Measurements from ENCODE around the gene CTDP1. TPM values are rescaled to one million over a fixed set of nuclear protein-coding genes. Genes with fewer than 3 reads are reported as not detected.

CTDP1 gene
- total RNA-seq, 1 experiment from 2014 or later = 24.9 TPM

DNA sequence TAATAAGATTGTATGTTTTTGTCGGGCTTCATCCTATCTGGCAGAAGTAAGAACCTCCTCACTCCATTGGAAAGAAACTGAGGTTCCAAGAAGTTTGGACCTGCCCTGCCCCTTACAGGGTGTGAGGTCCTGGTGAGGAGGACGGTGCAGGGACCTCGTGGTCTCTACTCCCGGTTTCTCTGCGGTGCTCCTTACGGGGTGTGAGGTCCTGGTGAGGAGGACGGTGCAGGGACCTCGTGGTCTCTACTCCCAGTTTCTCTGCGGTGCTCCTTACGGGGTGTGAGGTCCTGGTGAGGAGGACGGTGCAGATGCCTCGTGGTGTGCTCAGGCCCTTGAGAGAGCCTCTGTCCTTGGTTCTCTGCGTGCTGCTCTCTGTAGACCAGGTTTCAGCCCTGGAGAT, 5.2 kb downstream of the CTDP1 start:
- ChIA-PET CTCF (no interaction called here), POLR2A (no interaction called here), RAD21 (ENCODE audit: low non-redundant PET in 1 of 2, low total read pairs in 2 of 2, uncharacterized antibody in 2 of 2, unreplicated experiment in 2 of 2) (no interaction called here)
- TF ChIP-seq YY1 (IDR thresholded peaks at IDR 0.05; ENCODE audit: extremely low read depth, insufficient replicate concordance, low read depth, low read length) (no peak), ATF3 (IDR thresholded peaks at IDR 0.05) (no peak), EGR1 (IDR thresholded peaks at IDR 0.05; ENCODE audit: low read depth) (no peak), FOSL1 (IDR thresholded peaks at IDR 0.05; ENCODE audit: low read depth) (no peak), ZFX (IDR thresholded peaks at IDR 0.05) (no peak), CEBPB (IDR thresholded peaks at IDR 0.05; ENCODE audit: low read depth) (no peak), SIN3A (IDR thresholded peaks at IDR 0.05; ENCODE audit: low read depth) (no peak), TCF7L2 (IDR thresholded peaks at IDR 0.05; ENCODE audit: borderline replicate concordance, extremely low read depth, insufficient read depth, insufficient read length) (no peak), MAX (IDR thresholded peaks at IDR 0.05) (no peak), SP1 (IDR thresholded peaks at IDR 0.05; ENCODE audit: low read depth) (no peak)
- TF ChIP-seq, protein P1, sequence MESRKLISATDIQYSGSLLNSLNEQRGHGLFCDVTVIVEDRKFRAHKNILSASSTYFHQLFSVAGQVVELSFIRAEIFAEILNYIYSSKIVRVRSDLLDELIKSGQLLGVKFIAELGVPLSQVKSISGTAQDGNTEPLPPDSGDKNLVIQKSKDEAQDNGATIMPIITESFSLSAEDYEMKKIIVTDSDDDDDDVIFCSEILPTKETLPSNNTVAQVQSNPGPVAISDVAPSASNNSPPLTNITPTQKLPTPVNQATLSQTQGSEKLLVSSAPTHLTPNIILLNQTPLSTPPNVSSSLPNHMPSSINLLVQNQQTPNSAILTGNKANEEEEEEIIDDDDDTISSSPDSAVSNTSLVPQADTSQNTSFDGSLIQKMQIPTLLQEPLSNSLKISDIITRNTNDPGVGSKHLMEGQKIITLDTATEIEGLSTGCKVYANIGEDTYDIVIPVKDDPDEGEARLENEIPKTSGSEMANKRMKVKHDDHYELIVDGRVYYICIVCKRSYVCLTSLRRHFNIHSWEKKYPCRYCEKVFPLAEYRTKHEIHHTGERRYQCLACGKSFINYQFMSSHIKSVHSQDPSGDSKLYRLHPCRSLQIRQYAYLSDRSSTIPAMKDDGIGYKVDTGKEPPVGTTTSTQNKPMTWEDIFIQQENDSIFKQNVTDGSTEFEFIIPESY (IDR thresholded peaks at IDR 0.05; ENCODE audit: extremely low read depth, insufficient replicate concordance, low read length) = no peak
- ATAC-seq = peak; percentile 24; the same call in 1 of the 2 replicates
- no peaks in the 10 kb centered on the region for H3K27me3 ChIP-seq (ENCODE audit: insufficient read depth, low read length)
- no peak overlapping the region for H3K4me3 ChIP-seq (replicated peaks in 1 of 2; ENCODE audit: low read depth in 1 of 2, low read length in 2 of 2)
- 0 out of 2 replicates have a peak, but pooled peaks cover 4% of the 10 kb centered on the region for H4K20me1 ChIP-seq (ENCODE audit: insufficient read depth)
- intact Hi-C loops (cut with micrococcal nuclease) = no loop called here
- no peaks in the 10 kb centered on the region for H3K9me3 ChIP-seq (ENCODE audit: control insufficient read depth in 1 of 2, insufficient read depth in 1 of 2, low read depth in 1 of 2, low read length in 2 of 2)
- H3K9me2 ChIP-seq (ENCODE audit: insufficient read depth) = no peaks in the 10 kb centered on the region
- H3K27ac ChIP-seq (ENCODE audit: low read depth, low read length) = no peak overlapping the region
- no peak overlapping the region for H3K9ac ChIP-seq (ENCODE audit: low read length)
- H3K36me3 ChIP-seq (ENCODE audit: control insufficient read depth in 1 of 2, insufficient read depth in 2 of 2, low read length in 2 of 2) = no peaks in the 10 kb centered on the region; a peak in 1 of 4 replicates
- BruUV-seq (replicated peaks) = no TSS peak
- H3K79me2 ChIP-seq (ENCODE audit: insufficient read depth, low read length) = peaks cover 86% of the 10 kb centered on the region
- no peak for DNase-seq (ENCODE audit: low read depth, low spot score)
- no peak overlapping the region for H3K4me2 ChIP-seq (ENCODE audit: low read length)
- H2AFZ ChIP-seq (ENCODE audit: low read depth, low read length, poor library complexity, severe bottlenecking) = no peak overlapping the region
- peaks cover 6 to 9% of the 10 kb centered on the region in 2 experiments; a peak in 3 of 4 replicates for H3K4me1 ChIP-seq (ENCODE audit: control insufficient read depth in 1 of 2, insufficient read depth in 2 of 2, low read length in 2 of 2)
